Activated naive CD8-positive, alpha-beta T cell treated with anti-CD3 and anti-CD28 coated beads, Interleukin-2, amount 50 U/mL, for 16 hours (primary cell): ENCODE measurements around the gene INTS2.
"Not testable (repeated sequence)": the region's sequence is repeated elsewhere in the genome, so short reads cannot be mapped to it uniquely, and the experiment has no call there.

Experiments used
- DNase-seq: peaks from one replicate; pipeline ENCODE4 v3.0.0-alpha.2; 2020; ENCODE audit warnings: low read depth, low spot score

Gene INTS2, protein sequence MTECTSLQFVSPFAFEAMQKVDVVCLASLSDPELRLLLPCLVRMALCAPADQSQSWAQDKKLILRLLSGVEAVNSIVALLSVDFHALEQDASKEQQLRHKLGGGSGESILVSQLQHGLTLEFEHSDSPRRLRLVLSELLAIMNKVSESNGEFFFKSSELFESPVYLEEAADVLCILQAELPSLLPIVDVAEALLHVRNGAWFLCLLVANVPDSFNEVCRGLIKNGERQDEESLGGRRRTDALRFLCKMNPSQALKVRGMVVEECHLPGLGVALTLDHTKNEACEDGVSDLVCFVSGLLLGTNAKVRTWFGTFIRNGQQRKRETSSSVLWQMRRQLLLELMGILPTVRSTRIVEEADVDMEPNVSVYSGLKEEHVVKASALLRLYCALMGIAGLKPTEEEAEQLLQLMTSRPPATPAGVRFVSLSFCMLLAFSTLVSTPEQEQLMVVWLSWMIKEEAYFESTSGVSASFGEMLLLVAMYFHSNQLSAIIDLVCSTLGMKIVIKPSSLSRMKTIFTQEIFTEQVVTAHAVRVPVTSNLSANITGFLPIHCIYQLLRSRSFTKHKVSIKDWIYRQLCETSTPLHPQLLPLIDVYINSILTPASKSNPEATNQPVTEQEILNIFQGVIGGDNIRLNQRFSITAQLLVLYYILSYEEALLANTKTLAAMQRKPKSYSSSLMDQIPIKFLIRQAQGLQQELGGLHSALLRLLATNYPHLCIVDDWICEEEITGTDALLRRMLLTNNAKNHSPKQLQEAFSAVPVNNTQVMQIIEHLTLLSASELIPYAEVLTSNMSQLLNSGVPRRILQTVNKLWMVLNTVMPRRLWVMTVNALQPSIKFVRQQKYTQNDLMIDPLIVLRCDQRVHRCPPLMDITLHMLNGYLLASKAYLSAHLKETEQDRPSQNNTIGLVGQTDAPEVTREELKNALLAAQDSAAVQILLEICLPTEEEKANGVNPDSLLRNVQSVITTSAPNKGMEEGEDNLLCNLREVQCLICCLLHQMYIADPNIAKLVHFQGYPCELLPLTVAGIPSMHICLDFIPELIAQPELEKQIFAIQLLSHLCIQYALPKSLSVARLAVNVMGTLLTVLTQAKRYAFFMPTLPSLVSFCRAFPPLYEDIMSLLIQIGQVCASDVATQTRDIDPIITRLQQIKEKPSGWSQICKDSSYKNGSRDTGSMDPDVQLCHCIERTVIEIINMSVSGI

DNA sequence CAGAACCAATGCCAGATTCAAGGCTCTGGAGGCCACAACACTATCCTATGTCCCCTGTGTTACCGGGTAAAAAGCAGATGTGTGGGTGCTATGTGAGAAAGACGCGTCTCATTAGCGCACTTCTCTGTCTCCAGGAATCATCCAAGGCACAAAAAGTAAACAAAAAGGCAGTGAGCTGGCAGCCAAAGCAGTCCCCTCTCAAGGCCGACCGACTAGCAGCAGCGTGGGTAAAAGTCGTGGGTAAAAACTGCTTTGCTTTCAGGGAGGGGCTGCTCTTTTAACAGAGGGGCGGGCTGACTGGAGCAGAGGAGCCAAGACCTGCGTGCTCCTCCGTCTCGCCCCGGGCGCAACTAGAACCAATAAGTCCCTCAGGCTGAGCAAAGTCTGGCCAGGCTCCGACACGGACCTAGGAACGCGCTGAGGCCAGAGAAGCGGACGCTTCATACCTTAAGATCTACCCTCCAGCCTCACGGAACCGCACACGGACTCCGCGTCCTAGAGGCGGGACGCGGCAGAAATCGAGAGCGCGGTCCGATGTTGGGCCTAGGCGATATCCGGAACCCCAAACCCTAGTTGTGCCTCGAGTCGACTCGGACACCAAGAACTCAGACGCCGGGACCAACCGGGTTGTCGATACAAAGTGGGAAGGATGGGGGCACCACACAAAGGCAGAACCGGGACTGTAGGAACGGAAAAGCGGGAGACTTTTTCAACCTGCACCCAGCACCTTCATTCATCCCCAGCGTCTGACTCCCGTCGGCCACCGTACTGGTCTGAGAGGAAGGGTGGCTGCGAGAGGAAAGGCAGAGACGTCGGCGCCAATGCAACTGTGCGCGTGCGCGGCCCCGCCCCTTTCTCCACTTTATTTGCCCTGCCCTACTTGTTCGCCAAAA is at the start of gene INTS2:
Gene INTS2, minus strand, starts transcription at position 775 of the 893 bp plus-strand sequence. CDS start 1,338 bp downstream, outside the sequence.
- peak; percentile 87 for DNase-seq

DNA sequence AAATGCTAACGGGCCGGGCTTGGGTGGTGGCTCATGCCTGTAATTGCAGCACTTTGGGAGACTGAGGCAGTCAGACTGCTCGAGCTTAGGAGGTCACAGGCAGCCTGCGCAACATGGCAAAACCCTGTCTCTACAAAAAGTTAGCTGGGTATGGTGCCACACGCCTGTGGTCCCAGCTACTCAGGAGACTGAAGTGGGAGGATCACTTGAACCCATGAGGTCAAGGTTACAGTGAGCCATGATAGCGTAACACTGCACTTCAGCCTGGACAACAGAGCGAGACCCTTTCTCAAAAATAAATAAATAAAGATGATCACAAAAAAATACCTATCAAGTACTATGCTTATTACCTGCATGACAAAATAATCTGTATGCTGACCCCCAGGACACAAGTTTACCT is 46.3 kb upstream of the INTS2 start:
- DNase-seq = no peak

DNA sequence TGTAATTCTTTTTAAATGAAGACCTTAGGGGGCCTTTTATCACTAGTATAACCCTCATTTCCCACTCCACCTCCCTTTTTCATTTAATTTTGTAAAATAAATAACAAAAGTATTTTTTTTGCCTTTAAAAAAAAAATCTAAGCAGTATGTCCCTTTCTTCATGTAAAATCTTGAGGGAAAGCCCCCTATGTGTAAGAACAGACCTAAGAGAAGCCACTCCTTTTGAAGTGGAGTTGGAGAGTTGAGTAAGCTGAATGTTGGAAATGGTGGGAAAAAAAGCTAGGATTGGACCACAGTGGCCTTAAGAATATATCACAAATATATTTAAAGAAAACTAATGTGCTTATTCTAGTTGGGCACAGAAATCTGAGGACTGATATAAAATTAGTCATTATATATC is 44.5 kb upstream of the INTS2 start:
- DNase-seq = no peak

DNA sequence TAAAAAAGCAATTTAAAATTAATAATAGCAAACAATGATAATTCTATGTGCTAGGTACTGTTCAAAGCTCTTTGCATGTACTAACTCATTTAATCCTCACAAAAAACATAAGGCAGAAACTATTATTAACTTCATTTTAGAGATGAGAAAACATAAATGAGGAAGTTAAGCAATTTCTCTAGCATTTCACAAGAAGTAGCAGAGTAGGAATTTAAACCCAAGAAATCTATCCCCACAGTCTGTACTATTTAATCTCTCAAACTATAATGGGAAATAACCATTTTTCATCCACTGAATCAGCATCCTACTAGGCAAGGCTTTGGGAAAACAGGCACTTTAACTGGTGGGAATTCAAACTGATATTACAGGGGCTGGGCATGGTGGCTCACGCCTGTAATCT is 42.2 kb upstream of the INTS2 start:
- no peak for DNase-seq

DNA sequence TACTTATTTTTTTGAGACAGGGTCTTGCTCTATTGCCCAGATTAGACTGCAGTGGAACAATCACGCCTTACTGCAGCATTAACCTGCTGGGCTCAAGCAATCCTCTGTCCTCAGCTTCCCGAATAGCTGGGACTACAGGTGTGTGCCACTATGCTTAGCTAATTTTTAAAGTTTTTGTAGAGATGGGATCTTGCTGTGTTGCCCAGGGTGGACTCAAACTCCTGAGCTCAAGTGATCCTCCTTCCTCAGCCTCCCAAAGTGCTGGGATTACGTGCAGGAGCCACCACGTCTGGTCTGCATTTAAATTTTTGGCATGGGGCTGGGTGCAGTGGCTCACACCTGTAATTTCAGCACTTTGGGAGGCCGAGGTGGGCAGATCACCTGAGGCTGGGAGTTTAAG is 41.0 kb upstream of the INTS2 start:
- DNase-seq = no peak

DNA sequence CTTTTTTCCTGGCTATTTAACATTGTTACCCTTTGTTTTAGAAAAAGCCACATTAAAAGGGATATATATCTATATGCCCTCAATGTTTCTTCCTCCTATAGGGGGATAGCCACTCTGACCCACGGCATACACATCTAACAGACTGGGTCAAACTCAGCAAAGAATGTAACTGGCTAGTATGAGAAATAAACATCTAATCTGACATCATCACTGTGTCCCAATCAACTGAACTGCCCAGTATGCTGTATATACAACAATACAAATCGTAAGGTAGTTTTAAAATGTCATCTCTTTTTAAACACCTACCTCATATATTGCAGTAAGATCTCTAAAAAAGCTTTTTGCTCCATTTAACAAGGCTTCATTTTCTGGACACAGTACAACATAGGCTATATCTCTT is 39.9 kb upstream of the INTS2 start:
- no peak for DNase-seq

DNA sequence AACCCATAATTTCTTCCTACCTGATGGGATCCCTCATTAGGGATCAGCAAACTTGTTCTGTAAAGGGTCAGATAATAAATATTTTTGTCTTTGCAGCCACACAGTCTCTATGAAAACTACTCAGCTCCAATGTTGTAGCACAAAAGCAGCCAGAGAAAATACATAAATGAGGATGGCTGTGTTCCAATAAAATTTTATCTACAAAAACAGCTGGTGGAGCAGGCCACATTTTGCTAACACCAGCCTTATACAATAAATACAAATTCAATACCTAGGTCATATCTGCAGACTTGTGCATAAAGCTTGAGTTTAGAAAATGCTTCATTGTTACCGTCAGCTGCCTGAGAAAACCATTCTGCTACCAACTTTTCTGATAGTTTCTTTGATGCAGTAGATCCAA is 38.4 kb upstream of the INTS2 start:
- no peak for DNase-seq

DNA sequence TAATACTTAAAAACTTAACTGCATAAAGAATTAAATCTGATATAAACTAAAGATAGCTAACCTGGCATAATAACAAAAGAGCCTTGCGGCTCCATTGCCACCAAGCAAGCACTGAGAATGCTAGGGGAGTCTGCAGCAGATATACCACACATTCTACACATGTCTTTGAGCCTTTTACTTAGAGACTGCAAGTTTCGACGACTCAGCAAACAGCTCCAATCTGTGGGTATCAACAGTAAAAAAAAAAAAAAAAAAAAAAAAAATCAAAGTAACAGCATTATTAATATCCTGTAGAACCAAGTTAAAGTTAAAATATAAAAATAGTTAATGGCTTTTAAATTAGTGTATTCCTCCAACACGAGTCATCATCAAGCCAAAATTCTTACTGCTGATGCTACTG is 27.8 kb upstream of the INTS2 start:
- no peak for DNase-seq

DNA sequence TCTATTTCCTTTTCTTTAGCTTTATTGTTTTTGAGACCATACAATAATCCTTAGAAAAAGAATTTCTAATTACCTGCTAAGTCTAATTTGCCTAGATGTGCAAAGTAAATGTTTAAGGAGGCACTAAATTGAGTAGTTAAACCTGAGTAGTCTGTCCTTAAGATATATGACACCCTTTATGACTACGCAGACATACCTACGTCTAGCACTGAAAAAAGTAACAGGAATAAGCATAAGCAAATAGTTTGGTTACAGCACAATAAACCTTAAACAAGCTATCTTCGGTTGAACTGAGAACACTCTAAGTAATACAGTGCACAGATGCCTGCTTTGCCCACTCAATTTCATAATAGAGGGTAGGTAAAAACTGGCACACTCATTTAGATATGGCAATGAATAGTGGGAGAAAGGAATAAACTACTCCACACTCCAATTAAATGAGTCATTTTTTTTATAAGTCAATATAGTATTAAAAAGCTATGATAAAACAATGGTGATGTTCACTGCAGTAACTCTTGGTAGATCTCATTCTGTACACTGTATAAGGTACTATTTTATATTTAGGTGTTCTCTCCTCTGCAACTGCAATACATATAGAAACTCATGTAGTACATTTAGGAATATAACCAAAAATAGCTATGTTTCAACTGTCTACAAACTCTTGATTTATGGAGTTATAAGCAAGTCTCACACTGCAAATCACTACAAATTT is 19.7 kb upstream of the INTS2 start:
- DNase-seq = no peak

DNA sequence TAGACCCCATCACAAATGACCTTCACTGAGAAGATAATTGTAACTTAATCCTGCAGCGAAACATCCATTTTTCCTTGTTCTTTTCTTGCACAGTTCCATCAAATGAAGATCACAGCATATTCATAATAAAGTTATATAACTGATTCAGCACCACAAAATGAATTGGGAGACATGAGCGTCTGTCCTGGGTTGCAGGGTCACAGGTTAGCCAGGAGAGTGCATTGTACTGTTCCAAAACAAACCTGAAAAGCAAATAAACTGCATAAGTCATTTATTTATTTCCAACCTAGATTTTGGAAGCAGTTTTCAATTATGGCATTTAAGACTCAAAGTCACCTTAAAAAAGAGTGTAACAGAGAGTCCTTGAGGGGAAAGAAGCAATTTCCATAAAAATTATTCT is 18.6 kb upstream of the INTS2 start:
- no peak for DNase-seq

DNA sequence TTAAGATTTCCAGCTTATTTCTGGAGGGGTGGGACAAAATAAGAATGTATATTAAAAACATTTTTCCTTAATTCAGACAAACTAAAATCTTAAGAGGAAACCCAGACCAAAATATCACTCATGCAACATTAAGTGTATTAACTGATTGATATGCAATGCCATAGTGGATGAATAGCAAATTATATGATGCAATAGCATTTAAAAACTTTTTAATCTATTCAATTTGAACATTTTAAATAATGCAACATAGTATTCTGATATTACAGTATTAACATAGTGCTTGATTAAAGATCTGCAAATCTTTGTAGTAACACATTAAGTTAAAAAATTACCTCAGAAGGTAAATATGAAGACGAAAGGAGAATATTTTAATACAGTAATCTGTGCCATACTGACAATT is 15.3 kb upstream of the INTS2 start:
- DNase-seq = no peak

DNA sequence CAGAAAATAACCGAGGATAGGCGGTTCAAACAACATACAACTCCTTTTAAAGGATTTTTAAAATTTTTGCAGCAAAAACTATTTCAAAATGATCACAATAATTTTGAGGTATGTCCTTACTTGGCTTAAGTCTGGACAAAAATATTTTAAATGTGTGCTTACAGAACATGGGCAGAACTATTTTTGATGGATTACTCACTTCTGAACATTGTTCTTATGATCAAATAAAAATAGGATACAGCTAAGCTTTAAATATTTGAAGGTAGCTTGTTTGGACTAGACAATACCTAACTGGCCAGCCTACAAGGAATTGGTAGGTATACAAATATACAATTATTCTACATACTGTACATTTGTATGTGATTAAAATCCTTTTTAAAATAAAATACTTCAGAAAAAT is 14.3 kb upstream of the INTS2 start:
- DNase-seq = no peak

DNA sequence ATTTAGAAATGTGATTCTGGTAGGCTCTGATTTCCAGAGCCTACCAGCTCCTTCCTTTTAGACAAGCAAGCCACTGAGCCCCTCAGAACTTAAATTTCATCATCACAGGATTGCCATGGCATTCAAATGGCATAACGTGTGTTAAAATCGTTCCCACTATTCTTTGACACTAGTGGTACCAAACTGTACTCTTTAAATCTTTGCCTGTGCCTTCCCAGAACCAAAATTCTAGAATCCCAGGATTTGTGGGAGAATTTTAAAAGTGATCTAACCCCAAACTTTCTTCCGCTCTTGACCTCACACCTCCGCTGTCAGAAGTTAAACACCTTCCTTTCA is 287 bp upstream of the INTS2 start:
- no peak for DNase-seq

DNA sequence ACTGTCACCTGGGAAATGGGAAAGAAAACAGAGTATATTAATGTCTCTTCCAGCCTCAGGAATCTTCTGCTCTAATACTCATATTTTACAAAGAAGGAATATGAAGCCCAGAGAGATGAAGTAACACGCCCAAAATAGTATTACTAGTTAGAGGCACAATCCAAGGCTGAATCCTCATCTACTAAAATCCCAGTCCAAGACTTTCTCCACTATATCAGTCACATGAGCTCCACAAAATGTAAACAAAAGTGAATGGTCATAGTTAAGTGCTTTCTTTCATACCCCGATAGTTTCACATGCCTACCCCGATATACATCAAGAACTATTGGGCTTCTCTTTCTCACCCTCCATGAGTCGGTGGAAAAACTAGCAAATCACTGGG is 965 bp downstream of the INTS2 start:
- no peak for DNase-seq

DNA sequence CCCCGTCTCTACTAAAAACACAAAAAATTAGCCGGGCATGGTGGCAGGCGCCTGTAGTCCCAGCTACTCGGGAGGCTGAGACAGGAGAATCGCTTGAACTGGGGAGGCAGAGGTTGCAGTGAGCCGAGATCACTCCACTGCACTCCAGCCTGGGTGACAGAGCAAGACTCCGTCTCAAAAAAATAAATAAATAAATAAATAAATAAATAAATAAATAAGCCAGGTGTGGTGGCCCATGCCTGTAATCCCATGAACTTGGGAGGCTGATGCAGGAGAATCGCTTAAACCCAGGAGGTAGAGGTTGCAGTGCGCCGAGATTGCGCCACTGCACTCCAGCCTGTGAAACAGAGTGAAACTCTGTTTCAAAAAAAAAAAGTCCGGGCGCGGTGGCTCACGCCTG is 12.6 kb downstream of the INTS2 start:
- DNase-seq = not testable (repeated sequence)

DNA sequence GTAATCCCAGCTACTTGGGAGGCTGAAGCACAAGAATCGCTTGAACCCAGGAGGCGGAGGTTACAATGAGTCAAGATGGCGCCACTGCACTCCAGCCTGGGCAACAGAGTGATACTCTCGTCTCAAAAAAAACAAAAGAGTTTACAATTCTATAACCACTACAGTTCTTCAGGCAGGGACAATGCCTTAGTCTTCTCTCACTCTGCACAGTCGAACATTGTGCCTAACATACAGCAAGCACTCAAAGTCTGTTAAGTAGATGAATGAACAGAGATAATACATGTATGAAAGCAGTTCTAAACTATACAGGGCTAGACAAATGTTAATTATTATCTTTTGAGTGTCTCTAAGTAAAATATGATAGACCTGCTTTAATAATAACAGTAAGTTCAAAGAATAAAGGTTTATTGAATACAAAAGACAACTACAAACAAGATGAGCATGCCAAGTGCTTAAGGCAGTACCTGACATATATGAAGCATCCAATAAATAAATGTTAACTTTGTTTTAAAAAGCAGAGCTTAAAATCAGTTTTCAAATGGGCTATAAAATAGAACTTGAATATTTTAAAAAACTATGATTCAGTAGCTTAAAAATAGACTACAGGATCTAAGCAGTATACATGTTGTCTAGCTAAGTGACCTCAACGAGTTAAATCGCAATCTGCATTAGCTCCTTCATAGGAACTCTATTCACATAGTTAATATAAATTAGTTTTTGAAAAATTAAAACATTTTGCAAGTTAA is 19.3 kb downstream of the INTS2 start:
- DNase-seq = no peak

DNA sequence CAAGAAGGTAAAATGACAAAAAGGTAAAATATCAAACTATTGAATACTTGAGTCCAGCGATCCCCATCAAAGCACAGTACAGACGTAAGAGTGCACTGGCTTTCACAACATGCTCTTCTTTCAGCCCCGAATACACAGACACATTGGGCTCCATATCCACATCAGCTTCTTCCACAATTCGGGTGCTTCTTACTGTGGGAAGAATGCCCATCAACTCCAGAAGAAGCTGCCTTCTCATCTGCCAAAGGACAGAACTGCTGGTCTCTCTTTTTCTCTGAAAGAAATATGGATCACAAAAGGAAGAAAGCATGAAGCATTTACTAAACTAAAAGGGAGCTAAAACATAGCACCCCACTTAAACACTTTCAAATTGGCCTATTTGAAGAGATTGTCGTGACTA is 20.4 kb downstream of the INTS2 start:
- DNase-seq = no peak

DNA sequence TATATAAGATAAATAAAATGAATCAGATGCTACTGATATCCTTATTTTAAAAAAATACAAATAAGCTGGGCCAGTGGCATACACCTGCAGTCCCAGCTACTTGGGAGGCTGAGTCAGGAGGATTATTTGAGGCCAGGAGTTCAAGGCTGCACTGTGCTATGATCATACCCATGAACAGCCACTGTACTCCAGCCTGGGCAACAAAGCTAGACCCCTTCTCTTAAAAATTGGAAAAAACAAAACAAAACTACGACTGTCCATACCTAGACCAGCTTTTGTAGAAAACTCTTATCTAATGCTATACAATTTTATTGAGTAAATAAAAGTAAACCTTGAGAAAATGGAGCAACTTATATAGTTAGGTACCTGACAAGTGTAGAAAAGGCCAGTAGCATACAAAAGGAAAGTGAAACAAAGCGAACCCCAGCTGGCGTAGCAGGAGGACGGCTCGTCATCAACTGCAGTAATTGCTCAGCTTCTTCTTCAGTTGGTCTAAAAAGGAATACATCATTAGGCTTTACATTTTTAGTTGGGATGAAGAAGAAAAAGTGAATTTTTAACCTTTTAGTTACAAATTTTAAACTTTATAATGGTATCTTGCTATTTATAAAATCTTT is 23.6 kb downstream of the INTS2 start:
- DNase-seq = no peak

DNA sequence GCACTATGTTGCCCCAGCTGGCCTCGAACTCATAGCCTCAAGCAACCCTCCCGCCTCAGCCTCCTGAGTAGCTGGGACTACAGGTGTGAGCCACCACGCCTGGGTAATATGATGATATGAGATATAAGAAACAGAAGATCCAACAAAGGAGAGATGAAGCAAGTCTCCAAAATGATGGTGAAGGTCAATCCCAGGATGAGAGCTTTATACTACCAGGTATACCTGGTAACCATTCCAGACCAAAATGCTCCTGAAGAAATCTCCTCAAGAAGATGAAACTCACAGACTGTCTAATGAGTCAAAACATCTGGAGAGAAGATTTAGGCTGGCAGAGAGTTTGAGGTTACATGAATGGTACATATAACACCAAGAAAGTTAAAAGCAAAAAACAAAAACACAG is 24.5 kb downstream of the INTS2 start:
- no peak for DNase-seq
